Measurements from ENCODE around the gene SMIM7.

SMIM7 gene

DNA sequence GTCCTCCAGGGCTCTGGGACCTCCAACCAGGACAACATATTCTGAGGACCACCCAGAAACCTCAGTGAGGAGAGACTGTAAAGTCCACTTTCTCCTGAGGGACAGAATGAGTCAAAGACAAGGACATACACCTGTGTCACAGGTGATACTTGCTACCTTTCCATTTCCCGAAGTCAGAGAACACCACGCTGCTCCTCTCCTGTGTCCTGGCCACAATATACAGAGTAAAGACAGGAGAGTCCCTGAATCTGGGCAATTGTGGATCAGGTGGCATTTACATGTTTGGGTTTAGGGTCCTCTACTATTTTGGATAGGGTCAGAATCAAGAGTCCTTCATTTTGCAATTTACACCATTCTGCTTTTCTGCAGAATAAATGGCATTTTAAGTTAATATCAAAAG lies 36.9 kb downstream of the SMIM7 start:
- DNase-seq (ENCODE audit: low read depth in 4 of 4, low spot score in 1 of 4), result no peak

DNA sequence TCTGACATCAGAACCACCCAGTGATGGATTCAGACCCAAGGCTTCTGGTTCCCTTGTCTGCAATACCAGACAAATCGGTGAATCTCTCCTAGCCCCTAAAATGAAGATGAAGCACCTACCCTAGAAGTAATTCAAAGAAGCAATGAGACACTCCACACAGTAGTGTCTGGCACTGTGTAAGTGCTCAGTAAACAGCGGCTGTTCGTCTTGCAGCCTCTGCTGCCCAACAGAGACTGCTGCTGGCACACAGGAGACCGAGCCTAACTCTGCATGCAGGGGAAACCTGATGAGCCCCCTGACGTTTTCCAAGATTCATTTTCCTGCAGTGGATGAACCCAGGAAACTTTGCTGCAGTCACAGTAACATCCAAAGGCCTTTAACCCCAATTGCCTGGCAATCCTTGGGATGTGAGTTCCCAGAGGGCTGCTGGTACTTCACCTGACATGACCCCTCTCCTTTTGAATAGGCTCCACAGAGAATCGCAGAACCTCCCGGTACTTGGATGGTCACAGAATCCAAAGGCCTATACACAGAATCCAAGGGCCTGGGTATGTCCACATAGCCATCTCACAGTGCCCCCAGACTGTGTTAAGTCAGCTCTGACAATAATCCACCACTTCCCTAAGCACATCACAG lies 38.7 kb downstream of the SMIM7 start:
- DNase-seq (ENCODE audit: low read depth in 4 of 4, low spot score in 1 of 4), result no peak

DNA sequence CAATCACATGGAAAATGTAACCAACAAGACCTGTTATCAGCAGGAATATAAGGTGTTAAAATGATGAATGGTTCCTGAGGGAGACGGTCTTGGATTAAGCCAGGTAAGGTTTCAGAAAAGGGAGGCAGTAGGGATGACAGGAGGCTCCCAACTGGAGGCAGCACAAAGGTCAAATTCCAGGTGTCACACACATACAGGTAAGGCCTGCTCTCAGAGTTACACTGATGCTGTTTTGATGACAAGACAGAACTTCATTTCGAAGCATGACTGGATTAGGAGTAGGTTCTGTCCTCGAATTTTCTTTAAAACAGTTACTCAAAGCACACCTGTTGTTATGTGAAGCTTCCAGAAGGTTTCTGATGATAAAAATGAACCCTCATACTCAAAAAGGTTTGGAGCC lies 39.4 kb downstream of the SMIM7 start:
- no peak for DNase-seq (ENCODE audit: low read depth in 4 of 4, low spot score in 1 of 4)

DNA sequence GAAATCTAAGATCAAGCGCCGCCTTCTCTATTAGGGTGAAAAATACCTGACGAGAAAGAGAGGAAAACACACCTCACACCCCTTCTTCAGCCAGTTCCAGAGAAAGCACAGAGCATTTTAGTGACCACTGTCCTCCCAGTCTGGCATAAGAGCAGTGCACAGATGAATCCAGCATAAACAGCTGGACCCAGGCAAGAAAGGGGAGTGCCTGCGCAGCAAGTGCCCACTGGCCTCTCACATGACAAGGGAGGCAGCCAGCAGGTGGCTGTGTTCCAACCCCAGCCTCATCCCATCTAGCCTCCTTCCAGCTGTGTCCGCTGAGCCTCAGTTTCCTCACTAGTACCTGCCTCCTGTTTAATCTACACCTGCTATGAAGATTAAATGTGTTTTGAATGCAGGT lies 39.9 kb downstream of the SMIM7 start:
- DNase-seq (ENCODE audit: low read depth in 4 of 4, low spot score in 1 of 4), result no peak

DNA sequence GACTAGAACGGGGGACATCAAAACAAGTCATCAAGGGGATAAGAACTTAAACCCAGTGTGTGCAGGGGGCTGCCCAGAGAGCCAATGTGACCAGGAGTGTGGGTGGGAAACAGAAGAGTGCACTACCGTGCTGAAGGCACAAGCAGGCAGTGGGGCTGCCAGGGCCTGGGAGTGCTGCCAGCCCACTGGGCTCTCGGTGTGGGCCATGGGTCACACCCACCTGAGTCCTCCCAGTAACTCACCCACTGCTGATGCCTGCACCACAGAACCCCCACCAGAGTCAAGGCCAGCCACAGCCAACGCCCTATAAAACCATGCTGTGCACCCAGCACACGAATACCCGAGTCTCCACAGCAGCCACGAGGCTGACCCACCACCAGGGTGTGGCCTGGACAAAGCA lies 40.5 kb downstream of the SMIM7 start:
- no peak for DNase-seq (ENCODE audit: low read depth in 4 of 4, low spot score in 1 of 4)

DNA sequence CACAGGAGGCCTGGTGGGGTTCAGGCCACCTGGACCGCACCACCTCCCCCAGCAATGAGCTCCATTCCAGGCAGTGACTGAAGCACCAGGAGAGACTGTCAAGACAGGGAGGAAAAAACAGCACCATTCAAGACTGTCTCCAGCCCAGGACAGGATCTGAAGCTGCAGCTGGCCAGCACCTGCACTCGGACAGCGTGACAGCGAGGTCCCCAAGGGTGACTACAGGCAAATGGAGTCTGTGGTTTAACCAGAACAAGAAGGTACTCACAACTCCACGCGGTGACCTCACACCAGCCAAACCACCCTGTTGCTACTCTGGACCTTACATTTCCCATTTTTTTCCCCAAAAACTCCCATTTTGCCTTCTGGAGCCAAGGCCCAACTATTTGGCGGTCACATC lies 41.7 kb downstream of the SMIM7 start:
- DNase-seq (ENCODE audit: low read depth in 4 of 4, low spot score in 1 of 4), result no peak

DNA sequence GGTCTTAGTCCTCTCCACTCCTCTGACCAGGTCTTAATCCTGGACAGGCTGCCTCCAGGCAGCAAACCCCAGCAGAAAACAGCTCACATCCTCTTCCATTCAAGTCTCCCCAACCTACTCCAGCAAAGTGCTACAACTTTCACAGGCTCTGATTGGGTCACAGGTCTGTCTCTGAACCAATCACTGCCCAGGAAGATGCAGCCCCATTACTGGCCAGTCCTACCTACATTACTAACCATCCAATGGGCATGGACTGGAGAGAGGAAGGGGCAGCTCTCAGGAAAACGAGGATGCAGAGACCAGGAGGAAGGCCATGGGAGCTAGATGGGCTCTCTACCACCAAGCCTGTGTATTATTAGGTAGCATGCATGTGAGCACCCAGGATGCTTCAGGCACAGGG lies 44.1 kb downstream of the SMIM7 start:
- DNase-seq (ENCODE audit: low read depth in 4 of 4, low spot score in 1 of 4), result no peak

DNA sequence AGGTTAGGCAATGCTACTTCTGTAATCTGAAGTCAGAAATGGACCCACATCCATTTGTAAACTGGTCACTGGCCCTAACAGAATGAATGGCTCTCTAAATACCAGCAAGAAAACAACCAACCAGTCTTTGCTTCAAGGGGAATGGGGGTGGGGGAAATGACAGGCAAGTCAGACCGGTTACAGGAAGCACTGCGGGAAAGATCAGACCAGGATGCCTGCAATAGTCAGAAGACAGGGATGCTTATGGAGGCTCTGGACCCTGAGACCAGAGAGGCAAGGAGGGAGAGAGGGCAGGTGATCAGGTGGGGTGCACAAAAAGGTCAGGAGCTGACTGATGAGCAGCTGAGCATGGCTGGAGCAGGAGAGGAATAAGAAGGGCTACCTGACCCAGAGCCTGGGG lies 45.0 kb downstream of the SMIM7 start:
- no peak for DNase-seq (ENCODE audit: low read depth in 4 of 4, low spot score in 1 of 4)

DNA sequence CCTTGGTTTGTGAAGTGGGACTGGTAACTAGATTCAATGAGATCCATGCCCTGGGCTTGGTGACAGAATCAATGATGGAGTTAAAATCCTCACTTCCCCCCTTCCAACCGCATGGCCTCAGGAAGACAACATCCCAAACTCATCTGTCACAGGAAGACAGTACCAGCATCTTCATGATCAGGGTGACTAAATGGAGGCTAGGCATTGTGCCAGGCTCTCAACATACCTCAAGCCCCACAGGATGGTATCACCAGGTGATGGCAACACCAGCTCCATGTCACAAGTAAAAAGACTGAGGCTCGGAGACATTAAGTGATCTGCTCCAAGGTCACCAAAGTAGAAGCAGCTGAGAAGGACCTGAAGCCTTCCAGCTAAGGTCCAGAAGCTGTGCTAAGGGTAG lies 46.1 kb downstream of the SMIM7 start:
- DNase-seq (ENCODE audit: low read depth in 4 of 4, low spot score in 1 of 4), result no peak

DNA sequence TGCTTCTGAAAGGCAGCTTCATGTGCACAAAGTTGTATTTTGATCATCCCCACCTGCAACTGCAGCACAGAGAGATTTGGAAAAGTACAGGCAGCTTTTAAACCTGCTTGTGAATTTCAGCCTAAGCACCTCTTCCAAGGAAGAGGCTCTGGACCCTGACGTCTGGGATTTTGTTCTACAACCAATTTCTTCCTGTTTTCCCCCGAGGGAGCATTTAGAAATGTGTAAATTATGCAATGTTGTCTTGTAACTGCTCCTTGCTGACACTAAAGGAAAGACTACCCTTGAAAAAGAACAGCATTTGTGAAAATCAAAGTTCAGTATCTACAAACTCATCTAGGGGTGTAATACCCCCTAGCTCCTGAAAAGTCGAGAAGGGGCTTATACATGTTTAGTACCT lies 47.3 kb downstream of the SMIM7 start:
- no peak for DNase-seq (ENCODE audit: low read depth in 4 of 4, low spot score in 1 of 4)

DNA sequence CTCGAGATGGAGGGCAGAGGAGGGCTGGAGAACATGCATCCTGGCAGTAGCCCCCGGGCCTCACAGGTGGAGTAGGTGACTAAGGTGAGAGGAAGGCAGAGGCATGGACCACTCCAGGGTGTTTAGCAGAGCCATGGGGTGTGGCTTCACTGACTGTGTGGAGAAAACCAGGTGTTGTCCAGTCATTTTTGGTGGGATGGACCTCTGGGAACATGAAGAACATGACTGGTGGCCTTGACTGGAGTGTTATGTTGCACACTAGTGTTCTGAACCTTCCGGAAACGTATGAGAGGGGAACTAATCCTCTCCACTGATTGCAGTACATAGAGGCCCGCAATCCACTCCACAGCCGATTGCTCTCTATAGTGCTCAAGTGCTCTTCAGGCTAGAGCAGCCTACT lies 48.8 kb downstream of the SMIM7 start:
- no peak for DNase-seq (ENCODE audit: low read depth in 4 of 4, low spot score in 1 of 4)

DNA sequence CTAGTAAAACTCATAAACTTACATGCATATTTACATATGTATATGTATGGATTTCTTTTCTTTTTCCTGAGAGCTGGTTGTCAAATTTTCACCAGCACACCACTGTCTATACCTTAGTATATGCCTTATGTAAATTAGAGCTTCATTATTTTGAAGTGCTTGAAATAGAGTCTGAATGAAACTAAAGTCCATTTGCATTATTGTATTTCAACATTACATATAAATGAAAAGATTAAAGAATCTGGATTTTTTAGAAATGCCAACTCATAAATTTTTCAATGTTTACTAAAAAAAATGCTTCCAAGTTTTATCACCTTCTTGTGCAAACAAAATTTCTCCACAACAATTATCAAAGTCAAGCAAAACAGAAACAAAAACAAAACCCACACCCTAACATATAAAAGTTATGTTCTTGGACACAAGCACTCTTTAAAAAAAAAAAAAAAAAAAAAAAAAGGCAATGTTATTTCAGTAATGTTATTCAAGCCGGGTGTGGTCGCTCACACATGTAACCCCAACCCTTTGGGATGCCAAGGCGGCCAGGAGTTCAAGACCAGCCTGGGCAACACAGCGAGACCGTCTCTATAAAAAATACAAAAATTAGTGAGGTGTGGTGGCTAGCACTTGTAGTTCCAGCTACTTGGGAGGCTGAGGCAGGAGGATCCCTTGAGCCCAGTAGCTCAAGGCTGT lies 50.3 kb downstream of the SMIM7 start:
- no peak for DNase-seq (ENCODE audit: low read depth in 4 of 4, low spot score in 1 of 4)

DNA sequence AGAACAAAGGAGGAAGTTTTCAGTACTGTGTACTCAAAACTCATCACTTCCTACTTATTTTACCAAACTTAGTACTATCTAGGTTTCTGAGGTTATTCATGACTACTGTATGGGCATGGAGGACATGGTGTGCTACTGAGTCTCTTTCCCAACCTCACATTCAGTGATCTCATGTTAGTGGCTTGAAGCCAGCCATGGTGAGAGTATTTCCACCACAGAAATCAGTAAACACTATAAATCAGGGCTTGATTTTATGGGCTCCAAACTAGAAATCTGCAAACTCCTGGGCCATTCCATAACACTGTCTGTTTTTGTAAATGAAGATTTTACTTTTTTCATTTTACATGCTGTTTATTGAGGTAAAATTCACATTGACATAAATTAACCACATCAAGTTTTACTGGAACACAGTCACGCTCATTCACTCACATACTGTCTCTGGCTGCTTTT lies 51.6 kb downstream of the SMIM7 start:
- DNase-seq (ENCODE audit: low read depth in 4 of 4, low spot score in 1 of 4), result no peak

DNA sequence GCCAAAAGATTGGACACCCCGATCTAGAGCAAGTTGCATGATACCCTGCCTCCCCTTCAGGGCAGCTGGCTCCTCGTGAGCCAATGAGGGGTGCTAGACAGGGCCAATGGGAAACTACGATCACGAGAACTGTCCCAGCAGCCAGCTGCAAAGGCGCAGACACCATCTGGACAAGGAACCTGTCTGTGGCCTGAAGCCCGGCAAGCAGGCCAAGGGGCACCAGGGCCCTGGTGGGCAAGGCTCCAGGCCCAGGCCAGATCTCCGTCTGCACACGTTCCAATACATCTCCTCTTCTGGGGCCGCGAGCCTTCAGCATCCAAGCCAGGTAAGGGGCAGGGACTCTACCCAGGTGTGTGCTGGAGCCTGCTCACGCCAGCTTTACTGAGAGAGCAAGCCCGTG lies 52.1 kb downstream of the SMIM7 start:
- DNase-seq (ENCODE audit: low read depth in 4 of 4, low spot score in 1 of 4), result no peak

DNA sequence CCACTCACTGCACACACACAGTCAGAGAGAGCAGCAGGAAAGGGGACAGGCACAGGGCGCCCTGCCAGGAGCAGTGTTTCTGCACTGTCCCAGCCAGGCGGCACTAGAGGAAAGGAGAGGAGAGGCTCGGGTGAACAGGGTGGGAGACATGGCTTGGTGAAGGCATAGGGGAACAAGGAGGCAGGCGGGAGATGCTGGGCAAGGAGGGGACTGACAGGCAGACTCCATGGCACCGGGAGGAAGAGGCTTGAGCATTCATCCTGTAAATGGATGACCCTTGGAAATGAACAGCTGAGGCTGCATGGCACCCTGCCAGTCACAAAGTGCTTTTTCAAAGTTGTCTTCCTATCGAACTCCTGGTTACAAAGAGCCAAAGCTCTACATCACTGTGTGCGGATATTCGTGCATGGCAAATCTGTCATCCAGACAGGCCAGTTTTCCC lies 54.4 kb downstream of the SMIM7 start:
- DNase-seq (ENCODE audit: low read depth in 4 of 4, low spot score in 1 of 4), result no peak

DNA sequence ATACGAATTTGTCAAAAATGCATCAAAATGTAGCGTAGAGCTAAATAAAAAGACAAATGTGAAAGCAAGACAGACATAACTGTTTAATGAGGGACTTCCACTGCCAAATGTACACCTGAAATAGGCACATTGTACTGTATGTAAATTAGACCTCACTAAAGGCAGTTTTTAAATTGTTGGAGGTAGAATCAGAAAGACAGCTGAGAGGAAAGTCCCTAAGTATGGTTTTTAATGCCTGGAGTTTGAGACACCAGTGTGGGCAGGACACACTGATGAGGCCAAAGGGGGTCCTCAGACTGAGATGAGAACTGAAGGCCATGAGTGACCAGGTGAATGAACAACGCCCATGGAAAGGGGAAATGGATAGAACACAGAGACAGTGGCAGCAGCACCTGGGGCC lies 54.8 kb downstream of the SMIM7 start:
- no peak for DNase-seq (ENCODE audit: low read depth in 4 of 4, low spot score in 1 of 4)

DNA sequence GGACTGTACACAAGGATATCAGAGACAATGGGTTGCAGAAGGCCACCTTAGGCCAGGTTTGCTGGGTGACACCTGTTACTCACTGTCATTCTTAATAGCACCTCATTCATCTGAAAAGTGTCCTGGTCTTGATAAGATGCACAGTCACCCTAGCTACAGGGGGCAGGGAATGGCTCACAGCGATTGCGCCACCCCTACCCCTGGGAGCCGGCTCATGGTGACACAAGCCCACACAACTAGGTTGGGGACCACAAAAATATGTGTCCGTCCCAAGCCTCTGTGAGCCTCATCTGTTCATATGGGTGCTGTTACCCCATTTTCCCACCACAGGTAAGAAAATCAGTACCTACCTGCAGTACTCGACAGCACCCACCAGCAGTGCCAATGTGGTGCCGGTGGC lies 55.3 kb downstream of the SMIM7 start:
- no peak for DNase-seq (ENCODE audit: low read depth in 4 of 4, low spot score in 1 of 4)

DNA sequence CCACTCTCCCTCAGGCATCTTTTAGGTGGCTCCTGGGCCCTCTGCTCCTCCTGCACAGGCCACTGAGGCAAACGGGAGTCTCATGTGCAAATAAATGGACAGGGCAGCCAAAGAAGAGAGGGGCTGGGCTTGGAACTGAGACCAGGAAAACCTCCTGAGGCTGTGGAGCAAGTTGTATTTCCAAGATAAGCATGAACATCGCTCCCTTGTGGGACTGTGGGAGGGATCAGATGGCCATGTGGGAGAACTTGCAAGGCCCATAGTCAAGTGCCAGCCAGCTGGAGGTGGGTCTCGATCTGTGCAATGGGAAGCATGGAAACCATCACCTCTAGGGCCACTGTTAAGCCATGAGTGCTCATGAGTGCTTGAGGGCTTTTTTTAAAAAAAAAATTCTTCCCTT lies 56.9 kb downstream of the SMIM7 start:
- no peak for DNase-seq (ENCODE audit: low read depth in 4 of 4, low spot score in 1 of 4)

DNA sequence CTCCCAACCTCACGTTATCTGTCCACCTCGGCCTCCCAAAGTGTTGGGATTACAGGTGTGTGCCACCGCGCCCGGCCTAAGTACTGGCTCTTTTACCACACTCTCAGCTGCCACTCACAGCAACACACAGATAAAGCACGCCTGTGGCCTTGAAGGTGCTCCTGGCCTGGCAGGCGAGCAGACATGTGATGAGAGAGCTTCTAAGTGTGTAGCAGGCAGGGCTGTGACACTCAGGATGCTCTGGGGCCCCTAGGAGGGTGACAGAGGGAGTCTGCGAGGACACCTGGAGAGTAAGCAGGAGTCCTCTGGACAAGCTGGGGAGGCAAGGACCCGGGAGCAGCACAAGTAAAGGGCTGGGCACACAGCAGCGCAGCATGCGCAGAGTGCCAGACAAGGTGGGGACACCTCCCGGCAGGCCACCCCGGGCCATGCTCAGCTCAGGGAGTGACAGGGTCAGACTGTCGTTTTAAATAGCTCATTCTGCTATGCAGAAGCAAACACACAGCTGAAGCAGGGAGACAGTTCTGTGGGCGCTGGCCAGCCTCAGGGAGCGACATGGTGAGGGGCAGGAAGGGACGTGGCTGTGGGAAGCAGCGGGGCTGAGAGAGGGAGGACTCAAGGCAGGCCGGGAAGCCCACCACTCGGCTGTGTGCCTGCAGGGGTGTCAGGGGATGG lies 58.4 kb downstream of the SMIM7 start:
- DNase-seq (ENCODE audit: low read depth in 4 of 4, low spot score in 1 of 4), result no peak

DNA sequence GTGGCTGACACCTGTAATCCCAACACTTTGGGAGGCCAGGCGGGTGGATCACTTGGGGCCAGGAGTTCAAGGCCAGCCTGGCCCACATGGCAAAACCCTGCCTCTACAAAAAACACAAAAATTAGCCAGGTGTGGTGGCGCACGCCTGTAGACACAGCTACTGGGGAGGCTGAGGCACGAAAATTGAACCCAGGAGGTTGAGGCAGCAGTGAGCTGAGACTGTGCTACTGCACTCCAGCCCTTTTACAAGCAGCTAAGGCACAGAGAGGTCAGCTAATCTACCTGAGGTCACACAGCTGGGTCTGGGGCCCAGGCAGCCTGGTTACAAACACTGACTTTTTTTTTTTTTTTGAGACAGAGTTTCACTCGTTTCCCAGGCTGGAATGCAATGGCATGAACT lies 59.1 kb downstream of the SMIM7 start:
- DNase-seq (ENCODE audit: low read depth in 4 of 4, low spot score in 1 of 4), result no peak

DNA sequence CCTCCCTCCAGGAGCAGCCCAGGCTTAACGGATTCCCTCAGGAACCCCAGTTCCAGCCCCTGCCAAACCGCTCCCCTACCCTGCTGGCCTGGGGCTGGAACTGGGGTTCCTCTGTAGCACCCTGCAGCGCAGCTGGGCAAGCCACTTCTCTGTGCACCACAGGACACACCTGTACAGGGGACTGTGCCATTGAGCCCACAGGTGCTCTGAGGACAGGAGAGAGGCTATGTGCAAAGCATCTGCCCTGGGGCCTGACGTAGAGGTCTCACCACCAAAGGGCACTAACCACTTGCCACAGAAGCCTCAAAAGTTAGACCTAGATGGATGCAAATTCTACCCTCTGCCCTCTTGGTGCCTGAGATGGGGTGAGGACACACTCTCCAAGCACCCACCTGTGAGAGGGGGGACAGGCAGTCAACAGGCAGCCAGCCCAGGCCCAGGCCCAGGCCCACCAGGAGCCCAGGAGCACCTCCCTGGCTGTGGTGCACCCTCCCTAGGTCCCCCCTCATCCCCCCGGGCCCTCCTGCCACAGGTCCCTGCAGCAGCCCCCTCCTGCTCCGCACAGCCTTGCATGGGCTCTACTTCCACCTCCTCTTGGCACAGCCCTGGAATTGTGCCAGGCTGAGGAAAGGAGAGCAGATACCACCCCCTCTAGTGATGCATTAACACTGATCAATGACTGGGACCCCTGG lies 60.1 kb downstream of the SMIM7 start:
- no peak for DNase-seq (ENCODE audit: low read depth in 4 of 4, low spot score in 1 of 4)

DNA sequence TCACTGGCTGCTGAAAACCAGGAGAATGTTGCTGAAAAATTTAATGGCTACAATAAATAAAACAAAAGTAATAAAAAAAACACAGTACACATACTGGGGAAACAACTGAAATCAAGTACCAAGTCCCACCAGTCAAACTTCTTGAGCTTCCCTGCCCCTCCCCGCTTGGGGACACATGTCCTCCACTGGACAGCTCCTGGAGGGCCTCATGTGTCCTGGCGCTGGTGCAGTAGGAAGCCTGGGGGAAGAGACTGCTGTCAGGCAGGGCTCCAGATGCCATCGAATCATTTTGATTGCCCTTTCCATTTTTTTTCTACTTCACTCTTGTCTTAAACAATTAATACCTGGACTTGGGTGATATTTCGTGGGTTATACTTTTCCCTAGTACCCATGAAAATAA lies 61.1 kb downstream of the SMIM7 start:
- no peak for DNase-seq (ENCODE audit: low read depth in 4 of 4, low spot score in 1 of 4)
